ENCODE measurements around the gene SPDYE3. TPM values are rescaled to one million over a fixed set of nuclear protein-coding genes. Genes with fewer than 3 reads are reported as not detected.

Gene SPDYE3
- total and polyA plus RNA-seq, 4 donors: 0.06 to 0.10 TPM; not detected in 2

DNA sequence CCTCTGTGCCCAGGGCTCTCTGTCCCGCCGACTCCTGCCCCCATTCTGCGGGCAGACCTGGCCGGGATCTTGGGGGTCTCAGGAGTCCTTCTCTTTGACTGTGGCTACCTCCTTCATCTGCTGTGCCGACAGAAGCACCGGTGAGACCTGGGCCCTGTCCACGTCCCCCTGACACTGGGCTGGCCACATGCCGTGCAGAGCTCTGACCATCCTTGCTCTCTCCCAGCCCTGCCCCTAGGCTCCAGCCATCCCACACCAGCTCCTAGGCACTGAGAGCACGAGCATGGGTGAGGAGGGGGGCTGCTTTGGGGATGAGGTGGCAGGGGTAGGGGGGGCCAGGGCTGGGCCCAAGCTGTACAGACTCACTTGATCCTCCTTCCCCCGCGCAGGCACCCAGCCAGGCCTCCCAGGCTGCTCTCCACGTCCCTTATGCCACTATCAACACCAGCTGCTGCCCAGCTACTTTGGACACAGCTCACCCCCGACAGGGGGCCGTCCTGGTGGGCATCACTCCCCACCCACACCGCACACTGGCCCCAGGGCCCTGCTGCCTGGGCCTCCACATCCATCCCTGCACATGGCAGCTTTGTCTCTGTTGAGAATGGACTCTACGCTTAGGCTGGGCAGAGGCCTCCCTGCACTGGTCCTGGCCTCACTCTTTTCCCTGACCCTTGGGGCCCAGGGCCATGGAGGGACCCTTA is 45.6 kb downstream of the SPDYE3 start:
- no peaks in the 10 kb centered on the region for H3K9me3 ChIP-seq (ENCODE audit: control insufficient read depth in 4 of 4, insufficient read depth in 3 of 4, low read length in 3 of 4)
- no peak for DNase-seq
- peaks cover 19 to 67% (median 30%) of the 10 kb centered on the region in 4 donors for H3K36me3 ChIP-seq (ENCODE audit: control insufficient read depth in 4 of 4, insufficient read depth in 4 of 4, low read length in 4 of 4)
- ATAC-seq (ENCODE audit: insufficient read depth, low FRiP score): no peak
- no peak for TF ChIP-seq CTCF (IDR thresholded peaks at IDR 0.05; ENCODE audit: control extremely low read depth, extremely low read depth)
- no peak overlapping the region for H3K4me3 ChIP-seq
- H3K9ac ChIP-seq (ENCODE audit: insufficient read depth in 1 of 2, low read length in 2 of 2): no peak overlapping the region
- H3K27ac ChIP-seq (ENCODE audit: low read depth in 1 of 2, low read length in 1 of 2): no peak overlapping the region
- no peaks in the 10 kb centered on the region for H3K27me3 ChIP-seq (ENCODE audit: control insufficient read depth in 3 of 3, insufficient read depth in 3 of 3, low read length in 2 of 3)
- WGBS, 2 donors: 94 to 96% methylated on average over 14 to 16 of the region's 16 CpGs
- no peaks in the 10 kb centered on the region for H3K4me1 ChIP-seq (ENCODE audit: control insufficient read depth in 5 of 5, insufficient read depth in 5 of 5, low read length in 5 of 5)

DNA sequence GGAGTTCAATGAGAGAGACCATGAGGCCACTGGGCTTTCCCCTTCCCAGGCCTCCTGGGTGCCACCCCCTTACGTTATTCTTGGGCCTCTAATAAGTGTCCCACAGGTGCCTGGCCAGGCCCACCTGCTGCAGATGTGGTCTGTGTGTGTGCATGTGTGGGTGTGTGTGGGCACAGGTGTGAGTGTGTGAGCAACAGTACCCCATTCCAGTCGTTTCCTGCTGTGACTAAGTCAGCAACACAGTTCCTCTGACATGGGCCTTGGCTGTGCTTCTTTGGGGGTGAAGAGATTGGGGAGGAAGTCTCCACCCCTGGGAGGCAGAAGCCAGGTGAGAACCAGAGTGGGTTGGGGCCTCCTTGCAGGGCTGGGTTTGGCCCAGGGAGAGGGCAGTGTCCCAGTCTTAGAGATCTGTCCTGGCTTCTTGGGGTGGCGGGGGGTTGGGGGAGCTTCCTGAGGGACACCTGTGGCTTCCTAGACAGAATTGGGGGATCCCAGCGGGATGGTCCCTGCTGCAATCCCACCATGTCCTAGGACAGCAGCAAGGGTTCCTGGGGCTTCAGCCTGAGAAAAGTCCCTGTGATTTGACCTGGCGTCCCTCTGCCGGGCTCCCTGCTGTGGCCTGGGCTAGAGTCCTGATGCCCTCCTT is 46.3 kb downstream of the SPDYE3 start:
- ATAC-seq (ENCODE audit: insufficient read depth, low FRiP score) (no peak), DNase-seq (no peak)
- H3K27me3 ChIP-seq (ENCODE audit: control insufficient read depth in 3 of 3, insufficient read depth in 3 of 3, low read length in 2 of 3): no peaks in the 10 kb centered on the region
- no peaks in the 10 kb centered on the region for H3K4me1 ChIP-seq (ENCODE audit: control insufficient read depth in 5 of 5, insufficient read depth in 5 of 5, low read length in 5 of 5)
- H3K27ac ChIP-seq (ENCODE audit: low read depth in 1 of 2, low read length in 1 of 2): no peak overlapping the region
- no peak overlapping the region for H3K4me3 ChIP-seq
- no peak for TF ChIP-seq CTCF (IDR thresholded peaks at IDR 0.05; ENCODE audit: control extremely low read depth, extremely low read depth)
- peaks cover 21 to 71% (median 32%) of the 10 kb centered on the region in 4 donors for H3K36me3 ChIP-seq (ENCODE audit: control insufficient read depth in 4 of 4, insufficient read depth in 4 of 4, low read length in 4 of 4)
- no peak overlapping the region for H3K9ac ChIP-seq (ENCODE audit: insufficient read depth in 1 of 2, low read length in 2 of 2)
- WGBS, 2 donors: 80 to 93% methylated on average over 5 to 6 of the region's 6 CpGs
- H3K9me3 ChIP-seq (ENCODE audit: control insufficient read depth in 4 of 4, insufficient read depth in 3 of 4, low read length in 3 of 4): no peaks in the 10 kb centered on the region

- DNase-seq (no peak), ATAC-seq (ENCODE audit: insufficient read depth, low FRiP score) (no peak)
- no peak overlapping the region for H3K9ac ChIP-seq (ENCODE audit: insufficient read depth in 1 of 2, low read length in 2 of 2)
- no peaks in the 10 kb centered on the region for H3K9me3 ChIP-seq (ENCODE audit: control insufficient read depth in 4 of 4, insufficient read depth in 3 of 4, low read length in 3 of 4)
- peak overlapping the region in 1 of 2 donors; percentile 4 for H3K27ac ChIP-seq (ENCODE audit: low read depth in 1 of 2, low read length in 1 of 2)
- no peaks in the 10 kb centered on the region for H3K4me1 ChIP-seq (ENCODE audit: control insufficient read depth in 5 of 5, insufficient read depth in 5 of 5, low read length in 5 of 5)
- no peaks in the 10 kb centered on the region for H3K27me3 ChIP-seq (ENCODE audit: control insufficient read depth in 3 of 3, insufficient read depth in 3 of 3, low read length in 2 of 3)
- H3K4me3 ChIP-seq: no peak overlapping the region
- H3K36me3 ChIP-seq (ENCODE audit: control insufficient read depth in 4 of 4, insufficient read depth in 4 of 4, low read length in 4 of 4): peaks cover 20 to 78% (median 37%) of the 10 kb centered on the region in 4 donors
- no peak for TF ChIP-seq CTCF (IDR thresholded peaks at IDR 0.05; ENCODE audit: control extremely low read depth, extremely low read depth)
- 58 to 85% methylated on average over 8 of the region's 8 CpGs for whole genome bisulfite sequencing, 2 donors
Measured at GRCh38 chr7:100356416-100357068, 49.0 kb downstream of the SPDYE3 start.

Data from lung (tissue), 12 donors.